Parathyroid adenoma (tissue), 2 donors: ENCODE results near the gene FYN.

ENCODE experiments used
- H2AFZ ChIP-seq: fragments of 300-600 bp; sonication (generic); one replicate; pipeline ENCODE4 v1.7.0; 2017; ENCODE audit warnings: antibody characterized with exemption, mild to moderate bottlenecking
- H3K27ac ChIP-seq: fragments of 300-600 bp; sonication (generic); one replicate; pipeline ENCODE4 v1.7.0; 2017
- H3K27me3 ChIP-seq: fragments of 300-600 bp; sonication (generic); one replicate; pipeline ENCODE4 v1.7.0; 2017; ENCODE audit warnings: low read length; ENCODE audit not compliant: control insufficient read depth, insufficient read depth
- H3K36me3 ChIP-seq: fragments of 300-600 bp; sonication (generic); one replicate; pipeline ENCODE4 v1.7.0; 2017; ENCODE audit warnings: low read length; ENCODE audit not compliant: control insufficient read depth, insufficient read depth
- H3K4me1 ChIP-seq: fragments of 300-600 bp; sonication (generic); one replicate; pipeline ENCODE4 v1.7.0; 2017; ENCODE audit warnings: control low read depth
- H3K4me2 ChIP-seq: fragments of 300-600 bp; sonication (generic); one replicate; pipeline ENCODE4 v1.7.0; 2017; ENCODE audit warnings: low read length
- H3K4me3 ChIP-seq: fragments of 300-600 bp; sonication (generic); one replicate; pipeline ENCODE4 v1.7.0; 2017; ENCODE audit warnings: low read depth, low read length
- H3K79me2 ChIP-seq: fragments of 300-600 bp; sonication (generic); one replicate; pipeline ENCODE4 v1.7.0; 2017; ENCODE audit warnings: control low read depth
- H3K9ac ChIP-seq: fragments of 300-600 bp; sonication (generic); one replicate; pipeline ENCODE4 v1.7.0; 2017; ENCODE audit warnings: mild to moderate bottlenecking
- H3K9me3 ChIP-seq: fragments of 300-600 bp; sonication (generic); one replicate; pipeline ENCODE4 v1.7.0; 2017; ENCODE audit warnings: low read length; ENCODE audit not compliant: control insufficient read depth
- TF ChIP-seq, protein P1 (sequence below): fragments of 300-600 bp; sonication (generic); IDR thresholded peaks from one replicate; pipeline ENCODE4 v1.7.0; 2017; ENCODE audit warnings: antibody characterized with exemption, mild to moderate bottlenecking
- donor health status: primary hyperparathyroidism.

The FYN gene

DNA sequence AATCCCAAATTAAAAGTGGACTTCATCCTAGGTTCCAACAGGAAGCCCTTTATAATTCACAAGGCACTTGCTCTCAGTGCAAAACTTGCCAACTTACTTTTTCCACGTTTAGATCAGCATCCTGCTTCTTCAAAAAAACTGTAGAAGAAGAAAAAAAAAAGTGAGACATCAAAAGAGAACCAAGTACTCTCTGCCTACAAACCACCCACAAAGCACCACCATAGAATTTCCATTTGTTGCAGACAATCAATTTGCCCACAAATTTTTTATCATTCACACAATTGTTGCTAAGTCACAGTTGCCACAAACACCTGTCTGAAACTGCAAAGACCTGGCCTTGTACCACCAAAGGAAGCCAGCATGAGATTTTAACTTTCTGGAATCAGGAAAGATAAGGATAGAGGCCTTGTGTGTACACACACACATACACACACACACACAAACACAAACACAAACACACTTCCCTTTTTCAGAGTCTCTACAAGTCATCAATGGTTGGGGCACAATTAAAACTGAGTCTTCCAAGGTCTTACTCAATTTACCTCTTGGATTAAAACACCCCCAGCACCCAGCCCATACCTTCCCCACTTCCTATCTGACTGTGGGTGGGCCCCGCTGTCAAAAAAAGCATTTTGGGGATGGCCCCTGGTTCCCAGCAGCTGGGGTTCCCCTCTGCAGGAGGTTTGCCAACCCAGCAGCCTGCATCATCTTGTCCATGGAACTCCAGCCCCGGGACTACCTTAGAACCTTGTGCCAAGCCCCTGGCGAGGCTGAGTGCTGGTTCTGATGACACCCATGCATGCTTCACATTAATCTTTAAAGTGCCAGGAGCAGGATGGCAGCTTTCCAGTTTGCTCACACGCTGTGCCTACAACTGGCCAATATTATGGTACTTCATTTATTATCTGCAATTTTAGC, 26.5 kb downstream of the FYN start:
- H3K4me1 ChIP-seq: peaks cover 6% of the 10 kb centered on the region

DNA sequence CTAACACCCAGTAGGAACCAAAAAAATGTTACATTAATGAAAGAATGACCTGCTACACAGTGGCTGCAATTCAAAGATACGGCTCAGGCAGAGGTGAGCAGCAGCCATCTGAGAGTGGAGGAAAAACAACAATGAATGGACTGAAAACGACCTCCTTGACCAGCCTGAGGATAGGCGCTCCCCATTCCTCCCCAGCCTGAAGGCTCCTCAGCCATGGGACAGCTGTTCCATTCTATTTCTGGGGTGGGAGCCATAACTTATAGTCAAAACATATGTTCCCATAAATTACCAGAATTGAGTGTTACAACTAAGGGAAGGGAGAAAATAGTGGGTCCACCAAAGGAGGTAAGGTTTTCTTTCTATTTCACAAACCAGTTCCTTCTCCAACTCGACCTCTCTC, 27.2 kb downstream of the FYN start:
- TF ChIP-seq, protein P1, sequence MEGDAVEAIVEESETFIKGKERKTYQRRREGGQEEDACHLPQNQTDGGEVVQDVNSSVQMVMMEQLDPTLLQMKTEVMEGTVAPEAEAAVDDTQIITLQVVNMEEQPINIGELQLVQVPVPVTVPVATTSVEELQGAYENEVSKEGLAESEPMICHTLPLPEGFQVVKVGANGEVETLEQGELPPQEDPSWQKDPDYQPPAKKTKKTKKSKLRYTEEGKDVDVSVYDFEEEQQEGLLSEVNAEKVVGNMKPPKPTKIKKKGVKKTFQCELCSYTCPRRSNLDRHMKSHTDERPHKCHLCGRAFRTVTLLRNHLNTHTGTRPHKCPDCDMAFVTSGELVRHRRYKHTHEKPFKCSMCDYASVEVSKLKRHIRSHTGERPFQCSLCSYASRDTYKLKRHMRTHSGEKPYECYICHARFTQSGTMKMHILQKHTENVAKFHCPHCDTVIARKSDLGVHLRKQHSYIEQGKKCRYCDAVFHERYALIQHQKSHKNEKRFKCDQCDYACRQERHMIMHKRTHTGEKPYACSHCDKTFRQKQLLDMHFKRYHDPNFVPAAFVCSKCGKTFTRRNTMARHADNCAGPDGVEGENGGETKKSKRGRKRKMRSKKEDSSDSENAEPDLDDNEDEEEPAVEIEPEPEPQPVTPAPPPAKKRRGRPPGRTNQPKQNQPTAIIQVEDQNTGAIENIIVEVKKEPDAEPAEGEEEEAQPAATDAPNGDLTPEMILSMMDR: no peak
- Histone ChIP-seq H3K79me2 (peaks cover 2% of the 10 kb centered on the region), H3K36me3 (no peaks in the 10 kb centered on the region)

More for the DNA sequence above, 26.5 kb downstream of the FYN start:
- Histone ChIP-seq H3K36me3 (no peaks in the 10 kb centered on the region), H3K4me3 (no peak overlapping the region), H3K27ac (no peak overlapping the region), H3K9ac (no peak overlapping the region), H3K9me3 (no peaks in the 10 kb centered on the region), H3K27me3 (no peaks in the 10 kb centered on the region), H3K4me2 (no peak overlapping the region), H3K79me2 (peaks cover 2% of the 10 kb centered on the region), H2AFZ (no peak overlapping the region)
- TF ChIP-seq, protein P1: no peak

DNA sequence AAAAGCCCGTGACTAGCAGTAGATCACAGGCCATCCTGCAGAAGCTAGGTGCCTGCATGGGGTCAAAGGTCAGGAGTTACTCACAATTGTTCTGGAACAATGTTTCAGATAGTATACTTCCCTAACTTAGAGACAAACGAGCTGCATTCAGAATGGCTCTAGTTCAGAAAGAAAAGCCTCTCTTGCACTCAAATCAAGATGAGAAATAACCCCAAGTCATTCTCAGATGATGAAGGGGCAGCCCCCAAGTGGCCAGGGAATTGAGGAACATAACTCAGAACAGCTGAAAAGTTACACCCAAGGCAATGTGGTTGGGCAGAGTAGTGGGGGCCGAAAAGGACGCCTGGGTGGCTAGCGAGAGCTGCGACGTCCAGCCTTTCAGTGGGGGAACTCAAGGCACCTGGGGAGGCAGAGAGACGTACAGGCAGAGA, 27.8 kb downstream of the FYN start:
- Histone ChIP-seq H3K4me3 (no peak overlapping the region), H3K27ac (no peak overlapping the region), H3K9me3 (no peaks in the 10 kb centered on the region), H2AFZ (no peak overlapping the region), H3K4me1 (peaks cover 5% of the 10 kb centered on the region), H3K4me2 (no peak overlapping the region), H3K9ac (no peak overlapping the region), H3K36me3 (no peaks in the 10 kb centered on the region), H3K79me2 (no peaks in the 10 kb centered on the region), H3K27me3 (no peaks in the 10 kb centered on the region)
- TF ChIP-seq, protein P1: no peak

More for the DNA sequence above, 27.2 kb downstream of the FYN start:
- Histone ChIP-seq H2AFZ (no peak overlapping the region), H3K27ac (no peak overlapping the region), H3K27me3 (no peaks in the 10 kb centered on the region), H3K9me3 (no peaks in the 10 kb centered on the region), H3K9ac (no peak overlapping the region), H3K4me2 (no peak overlapping the region), H3K4me3 (no peak overlapping the region), H3K4me1 (peaks cover 6% of the 10 kb centered on the region)

DNA sequence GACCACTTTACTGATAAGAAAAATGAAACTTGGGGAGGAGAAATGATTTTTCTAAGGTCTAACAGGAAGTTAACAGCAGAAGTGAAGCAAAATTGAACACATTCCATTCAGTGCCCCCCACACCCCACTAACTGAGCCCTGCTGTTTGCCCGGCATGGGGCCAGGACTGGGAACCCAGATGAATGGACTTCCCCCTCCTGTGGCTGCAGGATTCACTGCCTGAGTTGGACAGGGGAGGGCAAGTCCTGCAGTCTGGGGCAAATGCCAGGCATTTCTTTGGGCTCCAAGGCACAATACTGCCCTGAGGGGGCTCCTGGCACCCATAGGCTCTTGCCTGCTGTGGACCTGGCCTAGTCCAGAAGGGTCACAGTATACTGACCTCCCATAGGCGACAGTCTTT, 28.3 kb downstream of the FYN start:
- Histone ChIP-seq H2AFZ (no peak overlapping the region), H3K27ac (no peak overlapping the region), H3K79me2 (no peaks in the 10 kb centered on the region), H3K4me3 (no peak overlapping the region), H3K9me3 (no peaks in the 10 kb centered on the region), H3K4me2 (no peak overlapping the region), H3K27me3 (no peaks in the 10 kb centered on the region), H3K36me3 (no peaks in the 10 kb centered on the region), H3K4me1 (no peaks in the 10 kb centered on the region), H3K9ac (no peak overlapping the region)
- TF ChIP-seq, protein P1: no peak
